ENCODE data around the gene ZNF319. TPM values are rescaled to one million over a fixed set of nuclear protein-coding genes. Genes with fewer than 3 reads are reported as not detected.

ZNF319 gene
- total RNA-seq, 4 donors from 2014 or later = 8.1 to 12.1 (median 8.6) TPM

GRCh38 chr16:57960310-57960709 lies 40.2 kb downstream of the ZNF319 start:
- 90% methylated on average over 3 to 10 of the region's 10 CpGs for WGBS, 2 donors
- no peak for TF ChIP-seq CTCF (IDR thresholded peaks at IDR 0.05)
- no peak for TF ChIP-seq POLR2A (IDR thresholded peaks at IDR 0.05)
- no peak overlapping the region for H3K4me3 ChIP-seq (ENCODE audit: low read depth, poor library complexity, severe bottlenecking)
- intact Hi-C loops (cut with DNase I; ENCODE audit: low total_unique reads) = no loop called here
- DNase-seq (ENCODE audit: low spot score in 2 of 2) = no peak

- WGBS, 2 donors = 80 to 92% methylated on average over 10 to 11 of the region's 11 CpGs
- no peak for DNase-seq (ENCODE audit: low spot score in 2 of 2)
- TF ChIP-seq POLR2A (IDR thresholded peaks at IDR 0.05) (no peak), CTCF (IDR thresholded peaks at IDR 0.05) (no peak)
- no peak overlapping the region for H3K4me3 ChIP-seq (ENCODE audit: low read depth, poor library complexity, severe bottlenecking)
- intact Hi-C loops (cut with DNase I; ENCODE audit: low total_unique reads) = no loop called here
Observed at GRCh38 chr16:57959804-57960203, 40.7 kb downstream of the ZNF319 start.

GRCh38 chr16:57959121-57959520 lies 41.4 kb downstream of the ZNF319 start:
- H3K4me3 ChIP-seq (ENCODE audit: low read depth, poor library complexity, severe bottlenecking) = no peak overlapping the region
- TF ChIP-seq CTCF (IDR thresholded peaks at IDR 0.05) = no peak
- no peak for TF ChIP-seq POLR2A (IDR thresholded peaks at IDR 0.05)
- 81 to 85% methylated on average over 8 of the region's 8 CpGs for WGBS, 2 donors
- DNase-seq (ENCODE audit: low spot score in 2 of 2) = no peak
- intact Hi-C loops (cut with DNase I; ENCODE audit: low total_unique reads) = no loop called here

GRCh38 chr16:57958544-57958943 lies 41.9 kb downstream of the ZNF319 start:
- H3K4me3 ChIP-seq (ENCODE audit: low read depth, poor library complexity, severe bottlenecking) = no peak overlapping the region
- DNase-seq (ENCODE audit: low spot score in 2 of 2) = no peak
- TF ChIP-seq POLR2A (IDR thresholded peaks at IDR 0.05) = no peak
- no peak for TF ChIP-seq CTCF (IDR thresholded peaks at IDR 0.05)
- WGBS, 2 donors = 31 to 53% methylated on average over 6 of the region's 6 CpGs
- intact Hi-C loops (cut with DNase I; ENCODE audit: low total_unique reads) = no loop called here

- no peak for DNase-seq (ENCODE audit: low spot score in 2 of 2)
- TF ChIP-seq CTCF (IDR thresholded peaks at IDR 0.05) (no peak), POLR2A (IDR thresholded peaks at IDR 0.05) (no peak)
- intact Hi-C loops (cut with DNase I; ENCODE audit: low total_unique reads) = no loop called here
- no peak overlapping the region for H3K4me3 ChIP-seq (ENCODE audit: low read depth, poor library complexity, severe bottlenecking)
- WGBS, 2 donors = 80 to 81% methylated on average over 8 of the region's 8 CpGs
Observed at GRCh38 chr16:57957673-57958392, 42.6 kb downstream of the ZNF319 start.
